Aorta (tissue), 5 donors: Measurements from ENCODE around the gene UBE3C. TPM values are rescaled to one million over a fixed set of nuclear protein-coding genes. Genes with fewer than 3 reads are reported as not detected.

Source experiments
- ATAC-seq: fragments of 200-7000 bp; cut with Tn5 transposase; one replicate; pipeline ENCODE4 v1.9.1; 2022; ENCODE audit warnings: moderate library complexity; ENCODE audit not compliant: low FRiP score
- DNase-seq, 2 donors: peaks; one replicate each; pipeline ENCODE4 v3.0.0-alpha.2; 2020
- H3K27ac ChIP-seq, 2 donors: one replicate each; pipeline ENCODE4 v1.5.1; 2013; ENCODE audit warnings: low read length in 2 of 2, mild to moderate bottlenecking in 2 of 2, moderate library complexity in 2 of 2, control low read depth in 1 of 2, inconsistent platforms in 1 of 2, low read depth in 1 of 2
- H3K27me3 ChIP-seq, 2 donors: one replicate each; pipeline ENCODE4 v1.6.1; 2013; ENCODE audit warnings: control low read depth in 1 of 2, low read length in 1 of 2, mild to moderate bottlenecking in 1 of 2, moderate library complexity in 1 of 2; ENCODE audit not compliant: insufficient read depth in 2 of 2, control insufficient read depth in 1 of 2
- H3K36me3 ChIP-seq, 2 donors: one replicate each; pipeline ENCODE4 v1.6.1; 2013; ENCODE audit warnings: control low read depth in 1 of 2, low read length in 1 of 2, mild to moderate bottlenecking in 1 of 2; ENCODE audit not compliant: insufficient read depth in 2 of 2, control insufficient read depth in 1 of 2
- H3K4me1 ChIP-seq, 2 donors: one replicate each; pipeline ENCODE4 v1.6.1; 2013; ENCODE audit warnings: low read length in 2 of 2, control low read depth in 1 of 2, mild to moderate bottlenecking in 1 of 2, moderate library complexity in 1 of 2; ENCODE audit not compliant: insufficient read depth in 2 of 2, control insufficient read depth in 1 of 2
- H3K4me3 ChIP-seq, 2 donors: one replicate each; pipeline ENCODE4 v1.5.1; 2013; ENCODE audit warnings: low read length in 2 of 2, control low read depth in 1 of 2, mild to moderate bottlenecking in 1 of 2
- H3K9me3 ChIP-seq: one replicate; pipeline ENCODE4 v1.6.1; 2013; ENCODE audit warnings: mild to moderate bottlenecking, low read length; ENCODE audit not compliant: control insufficient read depth
- WGBS, 2 donors: extraction: QIAGEN DNeasy Blood & Tissue Kit; methylation state at CpG; one replicate each; pipeline ENCODE4 v1.1.7; 2013; 5-methylcytosine and 5-hydroxymethylcytosine counted together
- intact Hi-C, 2 donors: fragments of 100-400 bp; cut with DNase I; formaldehyde crosslinking; loops; one replicate each; pipeline versions ENCODE4 v1.14.2 to v1.15.0; 2022
- polyA plus RNA-seq, 2 donors: library from polyadenylated mRNA; stranded (reverse); fragments of 200-250 nt; gene quantifications; one replicate each; pipeline ENCODE4 v1.2.3, GENCODE V29; 2013
- total RNA-seq, 2 donors: library from RNA; stranded (reverse); fragmentation: NEBNext Ultra II Directional; extraction: Animal tissue kit (Norgen Biotek cat#: 25700); gene quantifications; one replicate each; pipeline ENCODE4 v1.2.1, GENCODE V29; 2021
- donor health status: healthy with polysubstance abuse.
- donor health status: Bipolar disorder and iron deficiency.
- donor health status: DM: no; HTN: no; CAD: no.
- donor health status: DM: no; HTN: no; CAD: no.
- donor health status: DM: yes; HTN: yes; CAD: no.

The UBE3C gene
- total and polyA plus RNA-seq, 4 donors = 15.8 to 73.0 (median 40.2) TPM

- no peaks in the 10 kb centered on the region for H3K9me3 ChIP-seq
- no peaks in the 10 kb centered on the region for H3K27me3 ChIP-seq
- H3K4me3 ChIP-seq = no peak overlapping the region
- intact Hi-C loops = no loop called here
- H3K27ac ChIP-seq = no peak overlapping the region
- H3K4me1 ChIP-seq = no peaks in the 10 kb centered on the region
- peaks cover 0 to 3% of the 10 kb centered on the region in 2 donors for H3K36me3 ChIP-seq
- DNase-seq = no peak
- 91 to 94% methylated on average over 12 of the region's 12 CpGs for WGBS, 2 donors
- no peak for ATAC-seq
These were observed 57.1 kb downstream of the UBE3C start for GRCh38 chr7:157195868-157196267.

- intact Hi-C loops = no loop called here
- 94 to 96% methylated on average over 5 of the region's 5 CpGs for WGBS, 2 donors
- no peaks in the 10 kb centered on the region for H3K9me3 ChIP-seq
- no peak overlapping the region for H3K27ac ChIP-seq
- DNase-seq = no peak
- no peaks in the 10 kb centered on the region for H3K27me3 ChIP-seq
- no peak overlapping the region for H3K4me3 ChIP-seq
- no peaks in the 10 kb centered on the region for H3K4me1 ChIP-seq
- ATAC-seq = no peak
- peaks cover 5 to 7% of the 10 kb centered on the region in 2 donors for H3K36me3 ChIP-seq
These were observed 65.4 kb downstream of the UBE3C start for GRCh38 chr7:157204134-157204533.

DNA sequence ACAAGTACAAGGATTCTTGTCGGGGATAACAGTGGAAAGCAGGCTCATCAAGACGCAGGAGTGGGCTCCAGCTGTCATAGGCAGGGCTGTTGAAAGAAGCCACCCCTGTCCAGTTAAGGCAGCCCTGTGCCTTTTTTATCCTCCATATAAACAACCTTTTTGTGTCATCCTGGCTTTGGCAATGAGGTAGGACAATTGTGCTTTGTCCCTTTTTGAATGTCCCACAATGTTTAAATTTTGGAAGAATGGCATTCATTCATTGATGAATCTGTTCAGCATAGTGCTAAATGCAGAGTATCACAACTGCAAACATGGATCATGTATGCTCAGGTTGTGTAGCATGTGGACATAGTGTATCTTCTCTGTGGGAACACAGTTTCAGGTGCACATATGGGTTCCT lies 66.7 kb downstream of the UBE3C start:
- H3K27ac ChIP-seq = no peak overlapping the region
- intact Hi-C loops = no loop called here
- no peak for DNase-seq
- ATAC-seq = no peak
- H3K4me1 ChIP-seq = no peaks in the 10 kb centered on the region
- H3K27me3 ChIP-seq = no peaks in the 10 kb centered on the region
- WGBS, 2 donors = 93 to 94% methylated on average over 2 of the region's 2 CpGs
- H3K36me3 ChIP-seq = peaks cover 4 to 5% of the 10 kb centered on the region in 2 donors
- no peaks in the 10 kb centered on the region for H3K9me3 ChIP-seq
- H3K4me3 ChIP-seq = no peak overlapping the region

GRCh38 chr7:157208571-157209413 lies 70.1 kb downstream of the UBE3C start:
- ATAC-seq (no peak), DNase-seq (no peak)
- 76 to 83% methylated on average over 10 of the region's 10 CpGs for WGBS, 2 donors
- Histone ChIP-seq H3K4me3 (no peak overlapping the region), H3K27me3 (no peaks in the 10 kb centered on the region), H3K36me3 (peaks cover 4 to 7% of the 10 kb centered on the region in 2 donors), H3K4me1 (no peaks in the 10 kb centered on the region), H3K9me3 (no peaks in the 10 kb centered on the region), H3K27ac (no peak overlapping the region)
- intact Hi-C loops = no loop called here

- peaks cover 4% of the 10 kb centered on the region in 2 donors for H3K36me3 ChIP-seq
- intact Hi-C loops = no loop called here
These were observed 72.0 kb downstream of the UBE3C start for GRCh38 chr7:157210682-157211081.

GRCh38 chr7:157211690-157212089 lies 73.0 kb downstream of the UBE3C start:
- Histone ChIP-seq H3K4me3 (no peak overlapping the region), H3K4me1 (no peaks in the 10 kb centered on the region), H3K9me3 (no peaks in the 10 kb centered on the region), H3K36me3 (peaks cover 3 to 4% of the 10 kb centered on the region in 2 donors), H3K27me3 (no peaks in the 10 kb centered on the region), H3K27ac (no peak overlapping the region)
- no peak for ATAC-seq
- WGBS, 2 donors = 36 to 43% methylated on average over 5 of the region's 5 CpGs
- intact Hi-C loops = no loop called here
- no peak for DNase-seq

More at GRCh38 chr7:157210682-157211081, 72.0 kb downstream of the UBE3C start:
- no peaks in the 10 kb centered on the region for H3K4me1 ChIP-seq
- ATAC-seq (no peak), DNase-seq (no peak)
- no peak overlapping the region for H3K27ac ChIP-seq
- H3K27me3 ChIP-seq = no peaks in the 10 kb centered on the region
- no peaks in the 10 kb centered on the region for H3K9me3 ChIP-seq
- WGBS, 2 donors = 78 to 82% methylated on average over 5 of the region's 5 CpGs
- no peak overlapping the region for H3K4me3 ChIP-seq

GRCh38 chr7:157219154-157219553 lies 80.4 kb downstream of the UBE3C start:
- H3K9me3 ChIP-seq = no peaks in the 10 kb centered on the region
- H3K4me3 ChIP-seq = no peak overlapping the region
- DNase-seq (no peak), ATAC-seq (no peak)
- 87 to 88% methylated on average over 5 of the region's 5 CpGs for WGBS, 2 donors
- no peak overlapping the region for H3K27ac ChIP-seq
- H3K36me3 ChIP-seq = peaks cover 0 to 3% of the 10 kb centered on the region in 2 donors
- H3K27me3 ChIP-seq = no peaks in the 10 kb centered on the region
- intact Hi-C loops = no loop called here
- H3K4me1 ChIP-seq = no peaks in the 10 kb centered on the region

DNA sequence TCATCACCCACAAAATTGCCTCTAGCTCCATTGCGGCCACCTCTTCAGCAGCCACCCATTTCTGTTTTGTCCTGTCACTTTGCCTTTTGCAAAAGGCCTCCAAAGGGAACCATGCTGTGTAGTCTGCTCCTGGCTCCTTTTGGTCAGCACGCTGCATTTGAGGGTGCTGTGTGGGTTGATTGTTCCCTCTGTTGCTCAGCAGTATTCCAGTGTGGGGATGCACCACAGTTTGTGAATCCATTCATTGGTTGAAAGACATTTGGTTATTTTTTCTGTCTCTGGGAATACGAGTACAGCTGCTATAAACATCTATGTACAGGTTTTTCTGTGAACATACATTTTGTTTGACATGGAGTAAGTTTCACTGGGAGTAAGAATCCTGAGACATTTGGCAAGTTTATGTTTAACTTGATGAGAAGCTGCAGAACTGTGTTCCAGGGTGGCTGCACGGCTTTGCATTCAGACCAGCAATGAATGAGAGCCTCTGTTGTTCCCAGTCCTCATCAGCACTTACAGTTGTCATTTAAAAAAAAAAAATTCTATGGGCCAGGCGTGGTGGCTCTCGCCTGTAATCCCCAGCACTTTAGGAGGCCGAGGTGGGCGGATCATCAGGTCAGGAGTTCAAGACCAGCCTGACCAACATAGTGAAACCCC lies 82.3 kb downstream of the UBE3C start:
- intact Hi-C loops = no loop called here
- Histone ChIP-seq H3K27ac (no peak overlapping the region), H3K4me1 (no peaks in the 10 kb centered on the region), H3K4me3 (no peak overlapping the region), H3K9me3 (no peaks in the 10 kb centered on the region), H3K36me3 (peaks cover 0 to 3% of the 10 kb centered on the region in 2 donors), H3K27me3 (no peaks in the 10 kb centered on the region)
- DNase-seq = no peak
- WGBS, 2 donors = 86 to 88% methylated on average over 8 of the region's 8 CpGs
- ATAC-seq = no peak

DNA sequence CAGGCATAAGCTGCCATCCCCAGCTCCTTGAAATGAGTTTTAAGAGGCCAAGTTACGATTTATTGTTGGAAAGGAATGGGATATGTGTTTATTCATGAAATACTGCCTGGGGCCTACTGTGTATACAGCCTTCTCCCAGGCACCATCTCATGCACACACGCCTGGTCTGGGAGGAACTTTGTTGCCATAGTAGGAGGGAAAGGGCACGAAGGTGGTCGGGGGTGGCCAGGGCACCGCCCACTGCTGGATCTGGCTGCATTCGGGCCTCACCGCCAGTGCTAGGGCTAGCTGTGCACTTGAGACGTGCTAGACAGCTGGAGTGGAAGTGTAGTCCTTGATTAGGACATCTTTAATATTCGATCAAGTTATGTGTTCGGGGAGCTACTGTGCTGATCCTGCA lies 84.0 kb downstream of the UBE3C start:
- H3K9me3 ChIP-seq = no peaks in the 10 kb centered on the region
- no peak overlapping the region for H3K4me3 ChIP-seq
- intact Hi-C loops = no loop called here
- no peaks in the 10 kb centered on the region for H3K36me3 ChIP-seq
- no peak overlapping the region for H3K27ac ChIP-seq
- H3K27me3 ChIP-seq = no peaks in the 10 kb centered on the region
- no peak for DNase-seq
- 74 to 76% methylated on average over 10 of the region's 10 CpGs for WGBS, 2 donors
- ATAC-seq = no peak
- no peaks in the 10 kb centered on the region for H3K4me1 ChIP-seq
